PC-9 (cell line): ENCODE measurements around the gene FAM83G. TPM values are rescaled to one million over a fixed set of nuclear protein-coding genes. Genes with fewer than 3 reads are reported as not detected.

ENCODE experiments used
- BruUV-seq: library from RNA; stranded (reverse); fragments of 400-500 nt; replicated peaks from 2 replicates; lab custom pipeline; 2021; lab: Mats Ljungman, UMichigan
- CTCF ChIA-PET: fragments of 300-600 bp; sonication (Branson Sonifier 250); formaldehyde crosslinking; loops from one replicate; lab custom pipeline; 2022; ENCODE audit warnings: antibody characterized with exemption; lab: Charles Lee
- POLR2A ChIA-PET: fragments of 300-600 bp; sonication (Branson Sonifier 250); formaldehyde crosslinking; loops from one replicate; lab custom pipeline; 2022; ENCODE audit warnings: antibody characterized with exemption; ENCODE audit not compliant: unreplicated experiment; lab: Charles Lee
- DNase-seq, 2 experiments: peaks; one replicate each; pipeline versions ENCODE4 v3.0.0 to v3.0.0-alpha.2; 2015 to 2022; ENCODE audit warnings: mixed read lengths in 1 of 2
- H2AFZ ChIP-seq: fragments of 200-600 bp; sonication (generic); 2 replicates; pipeline ENCODE4 v1.8.1; 2017; ENCODE audit warnings: antibody characterized with exemption
- H3F3A ChIP-seq: fragments of 200-600 bp; sonication (generic); 2 replicates; pipeline ENCODE4 v1.8.1; 2017; ENCODE audit warnings: antibody characterized with exemption, mild to moderate bottlenecking, low read depth; ENCODE audit not compliant: insufficient read depth
- H3K27ac ChIP-seq: fragments of 200-600 bp; sonication (generic); 2 replicates; pipeline ENCODE4 v1.6.1; 2016; ENCODE audit warnings: mixed run types
- H3K27me3 ChIP-seq: fragments of 200-600 bp; sonication (generic); 2 replicates; pipeline ENCODE4 v1.6.1; 2016; ENCODE audit warnings: low read depth, mixed run types; ENCODE audit not compliant: insufficient read depth
- H3K36me3 ChIP-seq: fragments of 200-600 bp; sonication (generic); 2 replicates; pipeline ENCODE4 v1.6.1; 2016; ENCODE audit warnings: low read depth, mixed run types
- H3K4me1 ChIP-seq: fragments of 200-600 bp; sonication (generic); replicated peaks from 2 replicates; pipeline ENCODE4 v1.6.1; 2016; ENCODE audit warnings: mixed run types; ENCODE audit not compliant: insufficient read depth
- H3K4me2 ChIP-seq: fragments of 200-600 bp; sonication (generic); 2 replicates; pipeline ENCODE4 v1.6.1; 2017; ENCODE audit warnings: mixed run types
- H3K4me3 ChIP-seq: fragments of 200-600 bp; sonication (generic); 2 replicates; pipeline ENCODE4 v1.6.1; 2016; ENCODE audit warnings: mixed run types
- H3K79me2 ChIP-seq: fragments of 200-600 bp; sonication (generic); 2 replicates; pipeline ENCODE4 v1.6.1; 2017; ENCODE audit warnings: low read depth, mixed run types
- H3K9me2 ChIP-seq: fragments of 200-600 bp; sonication (generic); 2 replicates; pipeline ENCODE4 v1.8.1; 2017; ENCODE audit warnings: mild to moderate bottlenecking; ENCODE audit not compliant: insufficient read depth
- H3K9me3 ChIP-seq: fragments of 200-600 bp; sonication (generic); 2 replicates; pipeline ENCODE4 v1.8.1; 2016; ENCODE audit warnings: low read depth; ENCODE audit not compliant: insufficient read depth
- H4K20me1 ChIP-seq: fragments of 200-600 bp; sonication (generic); 2 replicates; pipeline ENCODE4 v1.8.1; 2017; ENCODE audit not compliant: insufficient read depth
- EZH2 ChIP-seq: fragments of 200-600 bp; sonication (generic); IDR thresholded peaks from 2 replicates; pipeline ENCODE4 v1.8.0; 2017; ENCODE audit warnings: antibody characterized with exemption, low read depth
- intact Hi-C: fragments of 100-400 bp; cut with micrococcal nuclease; formaldehyde crosslinking; loops from one replicate; pipeline ENCODE4 v1.10.0; 2022; ENCODE audit not compliant: unreplicated experiment
- total RNA-seq: library from RNA; stranded (reverse); gene quantifications from 2 replicates; pipeline ENCODE4 v1.2.3, GENCODE V29; 2021
- TF ChIP-seq, protein P1 (sequence below): fragments of 200-600 bp; sonication (generic); conservative IDR thresholded peaks from 2 replicates; pipeline ENCODE4 v1.6.1; 2017; ENCODE audit warnings: mixed run types, antibody characterized with exemption, mild to moderate bottlenecking, moderate library complexity

FAM83G gene
- total RNA-seq, 1 experiment from 2014 or later: 30.2 TPM

DNA sequence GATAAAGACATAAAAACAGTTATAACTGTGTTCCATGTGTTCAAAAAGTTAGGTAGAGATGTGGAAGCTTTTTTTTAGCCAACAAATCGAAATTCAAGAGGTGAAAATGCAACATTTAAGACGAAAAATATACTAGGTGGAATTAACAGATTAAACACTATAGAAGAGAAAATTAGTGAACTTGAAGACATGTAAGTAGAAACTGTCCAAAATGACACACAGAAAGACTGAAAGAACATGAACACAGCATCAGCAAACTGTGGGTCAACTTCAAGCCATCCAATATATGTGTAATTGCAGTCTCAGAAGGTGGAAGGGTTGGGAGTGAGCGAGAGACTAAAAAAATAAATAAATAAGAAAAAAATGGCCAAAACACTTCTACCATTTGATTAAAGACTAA is 9.3 kb downstream of the FAM83G start:
- Histone ChIP-seq H3K36me3 (peaks cover 11% of the 10 kb centered on the region), H3F3A (0 out of 2 replicates have a peak, but pooled peaks cover 3% of the 10 kb centered on the region), H3K4me1 (no peaks in the 10 kb centered on the region), H3K9me3 (no peaks in the 10 kb centered on the region), H3K4me2 (no peak overlapping the region), H2AFZ (no peak overlapping the region), H3K27me3 (no peaks in the 10 kb centered on the region), H3K9me2 (no peaks in the 10 kb centered on the region), H3K27ac (no peak overlapping the region), H3K4me3 (no peak overlapping the region), H4K20me1 (peaks cover 78% of the 10 kb centered on the region), H3K79me2 (peaks cover 59% of the 10 kb centered on the region)
- BruUV-seq: no TSS peak
- TF ChIP-seq, protein P1, sequence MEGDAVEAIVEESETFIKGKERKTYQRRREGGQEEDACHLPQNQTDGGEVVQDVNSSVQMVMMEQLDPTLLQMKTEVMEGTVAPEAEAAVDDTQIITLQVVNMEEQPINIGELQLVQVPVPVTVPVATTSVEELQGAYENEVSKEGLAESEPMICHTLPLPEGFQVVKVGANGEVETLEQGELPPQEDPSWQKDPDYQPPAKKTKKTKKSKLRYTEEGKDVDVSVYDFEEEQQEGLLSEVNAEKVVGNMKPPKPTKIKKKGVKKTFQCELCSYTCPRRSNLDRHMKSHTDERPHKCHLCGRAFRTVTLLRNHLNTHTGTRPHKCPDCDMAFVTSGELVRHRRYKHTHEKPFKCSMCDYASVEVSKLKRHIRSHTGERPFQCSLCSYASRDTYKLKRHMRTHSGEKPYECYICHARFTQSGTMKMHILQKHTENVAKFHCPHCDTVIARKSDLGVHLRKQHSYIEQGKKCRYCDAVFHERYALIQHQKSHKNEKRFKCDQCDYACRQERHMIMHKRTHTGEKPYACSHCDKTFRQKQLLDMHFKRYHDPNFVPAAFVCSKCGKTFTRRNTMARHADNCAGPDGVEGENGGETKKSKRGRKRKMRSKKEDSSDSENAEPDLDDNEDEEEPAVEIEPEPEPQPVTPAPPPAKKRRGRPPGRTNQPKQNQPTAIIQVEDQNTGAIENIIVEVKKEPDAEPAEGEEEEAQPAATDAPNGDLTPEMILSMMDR: no peak
- TF ChIP-seq EZH2: no peak
- ChIA-PET CTCF (no interaction called here), POLR2A (no interaction called here)
- intact Hi-C loops: no loop called here
- no peak for DNase-seq

DNA sequence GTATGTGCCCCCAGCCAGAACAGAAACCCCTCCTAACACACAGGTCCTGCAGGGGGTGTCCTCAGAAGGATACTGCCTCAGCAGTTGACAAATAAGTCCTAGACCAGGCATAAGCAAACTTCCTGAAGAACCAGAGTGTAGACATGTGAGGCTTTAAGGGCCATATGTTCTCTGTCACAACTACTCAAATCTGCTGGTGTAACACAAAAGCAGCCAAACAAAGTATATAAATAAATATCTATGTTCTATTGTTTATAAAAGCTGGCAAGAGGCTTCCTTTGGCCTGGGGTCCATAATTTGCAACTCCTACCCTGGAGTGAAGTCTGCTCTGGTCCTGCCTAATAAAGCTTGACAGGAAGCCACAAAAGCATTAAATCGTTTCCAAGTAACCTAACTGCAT is 9.9 kb downstream of the FAM83G start:
- Histone ChIP-seq H3K4me1 (no peaks in the 10 kb centered on the region), H3K79me2 (peaks cover 53% of the 10 kb centered on the region), H3K4me3 (no peak overlapping the region), H3K36me3 (peaks cover 6% of the 10 kb centered on the region; the same call in 1 of the 2 replicates), H3K4me2 (no peak overlapping the region), H3F3A (0 out of 2 replicates have a peak, but pooled peaks cover 3% of the 10 kb centered on the region), H4K20me1 (peaks cover 78% of the 10 kb centered on the region), H3K9me3 (no peaks in the 10 kb centered on the region), H3K27me3 (no peaks in the 10 kb centered on the region), H2AFZ (no peak overlapping the region), H3K9me2 (no peaks in the 10 kb centered on the region), H3K27ac (no peak overlapping the region)
- intact Hi-C loops: no loop called here
- TF ChIP-seq, protein P1: no peak
- TF ChIP-seq EZH2: no peak
- ChIA-PET CTCF (no interaction called here), POLR2A (no interaction called here)
- no peak for DNase-seq
- no TSS peak for BruUV-seq

DNA sequence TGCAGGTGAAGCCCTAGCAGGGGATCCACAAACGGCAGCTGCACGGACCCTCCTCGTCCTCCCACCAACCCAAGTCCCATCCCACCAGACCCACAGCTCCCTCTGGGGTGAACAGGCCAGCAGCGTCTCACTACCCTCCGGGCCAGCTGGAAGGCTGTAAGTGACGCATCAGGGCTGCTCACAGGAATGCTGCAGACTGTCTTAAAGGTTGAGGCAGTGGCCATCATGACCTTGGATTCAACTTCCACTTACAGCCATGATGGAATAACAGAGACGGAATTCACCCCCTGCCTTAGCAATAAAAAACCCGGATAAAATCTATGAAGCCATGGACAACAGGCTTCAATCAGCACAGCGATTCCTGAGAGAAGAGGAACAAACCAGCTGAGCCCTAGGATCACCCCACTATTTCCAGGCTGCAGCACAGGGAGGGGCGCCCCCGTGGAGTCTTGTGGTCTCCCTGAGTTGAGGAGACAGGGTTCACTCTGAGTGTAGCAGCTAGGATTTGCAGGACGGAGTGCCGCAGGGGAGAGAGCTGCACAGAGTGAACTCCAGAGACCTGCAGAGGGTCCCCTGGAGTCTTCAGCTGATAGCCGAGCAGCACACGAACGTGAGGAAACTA is 10.5 kb downstream of the FAM83G start:
- ChIA-PET POLR2A (no interaction called here), CTCF (no interaction called here)
- H3K36me3 ChIP-seq: no peaks in the 10 kb centered on the region; the same call in 1 of the 2 replicates
- H3F3A ChIP-seq: 0 out of 2 replicates have a peak, but pooled peaks cover 3% of the 10 kb centered on the region
- no peak overlapping the region for H3K27ac ChIP-seq
- no peak overlapping the region for H3K4me3 ChIP-seq
- no TSS peak for BruUV-seq
- no peak for TF ChIP-seq EZH2
- TF ChIP-seq, protein P1: no peak
- no peak overlapping the region for H2AFZ ChIP-seq
- no peaks in the 10 kb centered on the region for H3K4me1 ChIP-seq
- H3K27me3 ChIP-seq: no peaks in the 10 kb centered on the region
- H3K4me2 ChIP-seq: no peak overlapping the region
- no peaks in the 10 kb centered on the region for H3K9me2 ChIP-seq
- H4K20me1 ChIP-seq: peaks cover 75% of the 10 kb centered on the region
- H3K9me3 ChIP-seq: no peaks in the 10 kb centered on the region
- peaks cover 47% of the 10 kb centered on the region for H3K79me2 ChIP-seq
- no peak for DNase-seq
- intact Hi-C loops: no loop called here
